Measurements from ENCODE around the gene NFXL1.

GRCh38 chr4:47873877-47874541 lies 40.4 kb downstream of the NFXL1 start:
- TF ChIP-seq CTCF (IDR thresholded peaks at IDR 0.05; ENCODE audit: low read depth, low read length), result no peak
- no peak for TF ChIP-seq POLR2A (IDR thresholded peaks at IDR 0.05; ENCODE audit: extremely low read depth, insufficient read length)
